ENCODE measurements around the gene UBE2I.

The UBE2I gene

GRCh38 chr16:1344499-1344898 lies 35.1 kb downstream of the UBE2I start:
- no peak for DNase-seq

- no peak for DNase-seq
Observed at GRCh38 chr16:1345087-1345486, 35.7 kb downstream of the UBE2I start.

- DNase-seq, result no peak
Observed at GRCh38 chr16:1345651-1346421, 36.4 kb downstream of the UBE2I start.

- no peak for DNase-seq
Observed at GRCh38 chr16:1346422-1347285, 37.2 kb downstream of the UBE2I start.

- no peak for DNase-seq
Observed at GRCh38 chr16:1347286-1347855, 37.9 kb downstream of the UBE2I start.

- no peak for DNase-seq
Observed at GRCh38 chr16:1347962-1348361, 38.5 kb downstream of the UBE2I start.

- DNase-seq, result no peak
Observed at GRCh38 chr16:1348441-1348840, 39.0 kb downstream of the UBE2I start.

GRCh38 chr16:1348926-1349325 lies 39.5 kb downstream of the UBE2I start:
- no peak for DNase-seq

GRCh38 chr16:1349351-1349750 lies 39.9 kb downstream of the UBE2I start:
- DNase-seq, result no peak

- DNase-seq, result no peak
Observed at GRCh38 chr16:1349951-1350350, 40.5 kb downstream of the UBE2I start.

- no peak for DNase-seq
Observed at GRCh38 chr16:1350691-1351090, 41.3 kb downstream of the UBE2I start.

- DNase-seq, result peak; percentile 42
Observed at GRCh38 chr16:1351215-1351581, 41.8 kb downstream of the UBE2I start.

GRCh38 chr16:1351582-1352362 lies 42.3 kb downstream of the UBE2I start, which contains the start of the genes GNPTG and TSR3:
TSS of gene GNPTG (plus strand) at chr16:1351931. CDS start at chr16:1351966, 35 bp downstream.
TSS of gene TSR3 (minus strand) at chr16:1351878. CDS start at chr16:1351804, 74 bp downstream.
- peak; percentile 94 for DNase-seq

GRCh38 chr16:1354815-1355540 lies 45.5 kb downstream of the UBE2I start:
- peak; percentile 80 for DNase-seq

GRCh38 chr16:1355591-1355990 lies 46.2 kb downstream of the UBE2I start:
- DNase-seq, result no peak

GRCh38 chr16:1356061-1356900 lies 46.8 kb downstream of the UBE2I start:
- DNase-seq, result no peak

GRCh38 chr16:1357906-1358566 lies 48.6 kb downstream of the UBE2I start:
- DNase-seq, result no peak

GRCh38 chr16:1361685-1362360 lies 52.4 kb downstream of the UBE2I start:
- DNase-seq, result no peak

- DNase-seq, result no peak
Observed at GRCh38 chr16:1362807-1363206, 53.4 kb downstream of the UBE2I start.

GRCh38 chr16:1363501-1364041 lies 54.1 kb downstream of the UBE2I start:
- DNase-seq, result peak; percentile 80

Data from hematopoietic multipotent progenitor cell treated with erythropoietin and hydrocortisone succinate and interleukin-3 and kit ligand, for 6 days (in vitro differentiated cells).